OCI-M2 (cell line): ENCODE measurements around the gene MIGA1.

Experiments used
- DNase-seq: peaks from one replicate; lab custom pipeline; 2025; ENCODE audit not compliant: unreplicated experiment; lab: John Stamatoyannopoulos, UW

Gene MIGA1

GRCh38 chr1:77846966-77847365 is 67.5 kb downstream of the MIGA1 start:
- no peak for DNase-seq

- DNase-seq = no peak
These were observed 68.2 kb downstream of the MIGA1 start for GRCh38 chr1:77847621-77848080.

- DNase-seq = no peak
These were observed 70.6 kb downstream of the MIGA1 start for GRCh38 chr1:77850082-77850481.

- no peak for DNase-seq
These were observed 78.1 kb downstream of the MIGA1 start for GRCh38 chr1:77857552-77857951.

- DNase-seq = no peak
These were observed 79.3 kb downstream of the MIGA1 start for GRCh38 chr1:77858725-77859124.

- no peak for DNase-seq
These were observed 79.8 kb downstream of the MIGA1 start for GRCh38 chr1:77859248-77859647.

GRCh38 chr1:77866296-77866695 is 86.8 kb downstream of the MIGA1 start:
- no peak for DNase-seq

- DNase-seq = no peak
These were observed 93.2 kb downstream of the MIGA1 start for GRCh38 chr1:77872645-77873044.

- no peak for DNase-seq
These were observed 94.0 kb downstream of the MIGA1 start for GRCh38 chr1:77873461-77873860.

- DNase-seq = no peak
These were observed 95.5 kb downstream of the MIGA1 start for GRCh38 chr1:77874804-77875445.

- DNase-seq = no peak
These were observed 97.4 kb downstream of the MIGA1 start for GRCh38 chr1:77876884-77877283.

GRCh38 chr1:77881061-77881460 is 101.6 kb downstream of the MIGA1 start:
- no peak for DNase-seq

- no peak for DNase-seq
These were observed 103.0 kb downstream of the MIGA1 start for GRCh38 chr1:77882411-77882810.

GRCh38 chr1:77888081-77888780 is 108.8 kb downstream of the MIGA1 start, which contains the start of gene NEXN:
Gene NEXN, plus strand, starts transcription at chr1:77888624. Its CDS starts 27,483 bp downstream, at chr1:77916107.
- no peak for DNase-seq

GRCh38 chr1:77888781-77889642 is 109.6 kb downstream of the MIGA1 start:
- no peak for DNase-seq

GRCh38 chr1:77889671-77890070 is 110.2 kb downstream of the MIGA1 start:
- DNase-seq = no peak

GRCh38 chr1:77891200-77891599 is 111.8 kb downstream of the MIGA1 start:
- DNase-seq = no peak

GRCh38 chr1:77899647-77900320 is 120.3 kb downstream of the MIGA1 start:
- no peak for DNase-seq

GRCh38 chr1:77900687-77901293 is 121.3 kb downstream of the MIGA1 start:
- DNase-seq = no peak

- no peak for DNase-seq
These were observed 126.2 kb downstream of the MIGA1 start for GRCh38 chr1:77905603-77906002.
